ENCODE results near the gene GATAD2A.

Gene GATAD2A

GRCh38 chr19:19502281-19502680 lies 96.8 kb downstream of the GATAD2A start:
- H3K4me1 Mint-ChIP-seq: no peaks in the 10 kb centered on the region
- no peak overlapping the region for H3K27ac Mint-ChIP-seq
- peaks cover 3% of the 10 kb centered on the region for H3K27me3 Mint-ChIP-seq (ENCODE audit: low read depth)
- no peaks in the 10 kb centered on the region for H3K9me3 Mint-ChIP-seq
- H3K36me3 Mint-ChIP-seq (ENCODE audit: low read depth): peaks cover 55% of the 10 kb centered on the region
- no peak overlapping the region for H3K4me3 Mint-ChIP-seq
- TF ChIP-seq CTCF (IDR thresholded peaks at IDR 0.05; ENCODE audit: unreplicated experiment in 3 of 3): no peak

GRCh38 chr19:19502808-19503602 lies 97.5 kb downstream of the GATAD2A start:
- Mint-ChIP-seq H3K4me1 (no peaks in the 10 kb centered on the region), H3K9me3 (no peaks in the 10 kb centered on the region), H3K36me3 (ENCODE audit: low read depth) (peaks cover 62% of the 10 kb centered on the region)

GRCh38 chr19:19504754-19505668 lies 99.5 kb downstream of the GATAD2A start:
- TF ChIP-seq CTCF (IDR thresholded peaks at IDR 0.05; ENCODE audit: unreplicated experiment in 3 of 3): no peak
- H3K4me1 Mint-ChIP-seq: no peaks in the 10 kb centered on the region
- H3K36me3 Mint-ChIP-seq (ENCODE audit: low read depth): peaks cover 58% of the 10 kb centered on the region
- H3K4me3 Mint-ChIP-seq: no peak overlapping the region
- peaks cover 3% of the 10 kb centered on the region for H3K27me3 Mint-ChIP-seq (ENCODE audit: low read depth)
- no peaks in the 10 kb centered on the region for H3K9me3 Mint-ChIP-seq
- no peak overlapping the region for H3K27ac Mint-ChIP-seq

More at GRCh38 chr19:19502808-19503602, 97.5 kb downstream of the GATAD2A start:
- no peak for TF ChIP-seq CTCF (IDR thresholded peaks at IDR 0.05; ENCODE audit: unreplicated experiment in 3 of 3)
- Mint-ChIP-seq H3K4me3 (no peak overlapping the region), H3K27me3 (ENCODE audit: low read depth) (peaks cover 3% of the 10 kb centered on the region), H3K27ac (no peak overlapping the region)

GRCh38 chr19:19505669-19506326 lies 100.3 kb downstream of the GATAD2A start:
- H3K4me1 Mint-ChIP-seq: no peaks in the 10 kb centered on the region
- no peak for TF ChIP-seq CTCF (IDR thresholded peaks at IDR 0.05; ENCODE audit: unreplicated experiment in 3 of 3)
- no peak overlapping the region for H3K27ac Mint-ChIP-seq
- no peaks in the 10 kb centered on the region for H3K9me3 Mint-ChIP-seq
- peaks cover 58% of the 10 kb centered on the region for H3K36me3 Mint-ChIP-seq (ENCODE audit: low read depth)
- peaks cover 3% of the 10 kb centered on the region for H3K27me3 Mint-ChIP-seq (ENCODE audit: low read depth)
- H3K4me3 Mint-ChIP-seq: no peak overlapping the region

- Mint-ChIP-seq H3K9me3 (no peaks in the 10 kb centered on the region), H3K27me3 (ENCODE audit: low read depth) (peaks cover 3% of the 10 kb centered on the region), H3K4me1 (no peaks in the 10 kb centered on the region), H3K27ac (no peak overlapping the region), H3K4me3 (no peak overlapping the region), H3K36me3 (ENCODE audit: low read depth) (peaks cover 55% of the 10 kb centered on the region)
- no peak for TF ChIP-seq CTCF (IDR thresholded peaks at IDR 0.05; ENCODE audit: unreplicated experiment in 3 of 3)
Observed at GRCh38 chr19:19506592-19506991, 101.1 kb downstream of the GATAD2A start.
